Stimulated activated CD4-positive, alpha-beta T cell treated with anti-CD3 and anti-CD28 coated beads, Interleukin-1b, Interleukin-23, amount 100 ng/mL, for 24 hours (primary cell): Measurements from ENCODE around the gene ZNF326.
"Not testable (repeated sequence)": the region's sequence is repeated elsewhere in the genome, so short reads cannot be mapped to it uniquely, and the experiment has no call there.

Experiments used
- DNase-seq, 4 experiments: peaks; one replicate each; pipeline ENCODE4 v3.0.0-alpha.2; 2020; ENCODE audit warnings: low read depth in 4 of 4, low spot score in 1 of 4

The ZNF326 gene

DNA sequence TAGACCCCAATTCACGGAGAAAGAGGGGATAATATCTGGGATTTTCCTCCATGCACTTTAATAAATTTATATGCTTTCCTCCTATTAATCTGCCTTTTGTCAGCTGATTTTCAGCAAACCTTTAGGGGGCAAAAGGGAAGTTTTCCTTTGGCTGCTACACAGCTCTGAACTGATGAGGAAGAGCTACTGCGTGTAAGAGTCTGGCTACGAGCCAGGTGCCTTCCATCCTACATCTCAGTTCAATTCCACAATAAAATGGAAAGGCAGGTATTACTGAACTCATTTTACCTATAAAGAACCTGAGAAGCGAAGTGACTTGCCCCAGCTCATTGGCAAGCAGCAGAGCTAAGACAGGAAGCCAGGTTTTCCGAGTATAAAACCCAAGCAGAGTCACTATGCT lies 28.3 kb upstream of the ZNF326 start:
- no peak for DNase-seq

DNA sequence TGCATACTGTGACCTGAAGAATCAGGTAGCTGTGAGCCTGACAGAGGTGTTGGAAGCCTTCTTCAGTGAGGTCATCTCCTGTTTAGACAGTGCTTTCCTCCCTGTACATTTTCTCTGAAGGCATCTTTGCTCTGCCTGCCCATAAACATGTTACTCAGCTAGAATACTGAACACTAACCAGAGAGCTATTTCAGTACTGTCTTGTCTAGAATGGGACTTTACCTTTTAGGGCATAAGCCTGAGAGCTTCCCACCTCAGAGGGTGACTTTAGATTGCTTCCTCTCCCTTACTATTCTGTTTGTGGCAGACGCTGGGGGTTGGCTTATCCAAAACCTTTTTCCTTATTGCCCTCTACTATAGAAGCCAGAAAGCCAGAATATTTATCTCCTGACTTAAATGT lies 23.3 kb upstream of the ZNF326 start:
- DNase-seq: no peak

DNA sequence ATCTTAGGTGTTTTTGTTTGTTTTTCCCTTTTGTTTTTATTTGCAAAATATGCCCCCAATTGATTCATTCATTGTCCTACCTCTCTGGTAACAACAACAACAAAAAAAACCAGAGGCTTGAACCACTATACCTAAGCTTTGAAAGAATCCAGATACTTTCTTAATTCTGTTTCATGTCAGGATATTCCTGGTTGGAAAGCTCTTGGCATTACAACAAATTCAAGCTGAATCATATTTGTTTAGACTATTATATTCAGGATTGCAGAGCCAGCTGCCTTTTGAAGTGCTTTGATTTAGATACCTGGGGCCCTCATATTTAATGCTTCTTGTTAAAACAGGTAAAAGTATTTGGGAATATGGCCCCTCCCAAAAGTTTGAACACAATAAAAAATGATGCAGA lies 22.9 kb upstream of the ZNF326 start:
- no peak for DNase-seq

DNA sequence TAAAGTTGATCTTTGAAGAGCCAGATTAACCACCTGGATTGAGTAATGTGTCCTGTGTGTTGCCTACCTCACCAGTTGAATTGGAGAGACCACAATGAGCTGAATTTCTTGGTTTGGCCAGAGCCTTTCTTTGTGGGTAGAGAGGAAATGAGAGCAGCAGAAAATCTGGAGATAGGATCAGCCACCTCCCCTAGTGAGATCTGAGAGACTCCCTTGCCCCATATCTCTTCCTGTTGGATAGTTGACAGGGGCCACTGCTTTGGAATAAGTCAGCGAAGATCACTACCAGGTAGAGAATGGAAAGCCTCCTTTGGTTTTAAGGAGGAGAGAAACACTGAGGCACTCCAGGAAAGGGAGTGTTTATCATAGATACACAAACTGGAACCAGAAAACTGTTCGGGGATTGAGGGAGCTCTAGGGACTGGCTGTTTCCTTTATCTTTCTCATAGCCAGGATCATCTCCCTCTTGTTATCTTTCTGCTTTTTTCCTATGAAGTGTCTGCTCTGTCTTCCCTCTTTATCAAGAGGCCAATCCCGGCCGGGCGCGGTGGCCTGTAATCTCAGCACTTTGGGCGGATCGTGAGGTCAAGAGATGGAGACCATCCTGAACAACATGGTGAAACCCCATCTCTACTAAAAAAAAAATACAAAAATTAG lies 21.3 kb upstream of the ZNF326 start:
- no peak for DNase-seq

DNA sequence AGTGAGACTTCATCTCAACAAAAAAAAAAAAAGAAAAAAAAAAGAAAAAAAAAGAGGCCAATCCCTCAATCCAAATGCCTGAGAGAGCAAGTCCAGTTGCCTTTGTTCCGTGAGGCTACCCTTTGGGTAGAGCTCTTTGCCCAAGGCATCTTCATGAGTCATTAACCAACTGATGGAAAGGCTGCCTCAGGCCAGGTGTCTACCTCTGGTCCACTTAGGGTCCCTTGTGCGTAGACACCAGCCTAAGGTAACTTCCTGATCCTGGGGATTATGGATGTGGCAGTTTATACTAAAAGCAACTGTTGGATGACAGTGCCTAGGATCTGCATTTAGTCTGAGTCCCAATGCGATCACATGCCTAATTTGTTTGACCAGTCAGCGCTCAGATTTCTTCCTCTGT lies 20.7 kb upstream of the ZNF326 start:
- DNase-seq: no peak

DNA sequence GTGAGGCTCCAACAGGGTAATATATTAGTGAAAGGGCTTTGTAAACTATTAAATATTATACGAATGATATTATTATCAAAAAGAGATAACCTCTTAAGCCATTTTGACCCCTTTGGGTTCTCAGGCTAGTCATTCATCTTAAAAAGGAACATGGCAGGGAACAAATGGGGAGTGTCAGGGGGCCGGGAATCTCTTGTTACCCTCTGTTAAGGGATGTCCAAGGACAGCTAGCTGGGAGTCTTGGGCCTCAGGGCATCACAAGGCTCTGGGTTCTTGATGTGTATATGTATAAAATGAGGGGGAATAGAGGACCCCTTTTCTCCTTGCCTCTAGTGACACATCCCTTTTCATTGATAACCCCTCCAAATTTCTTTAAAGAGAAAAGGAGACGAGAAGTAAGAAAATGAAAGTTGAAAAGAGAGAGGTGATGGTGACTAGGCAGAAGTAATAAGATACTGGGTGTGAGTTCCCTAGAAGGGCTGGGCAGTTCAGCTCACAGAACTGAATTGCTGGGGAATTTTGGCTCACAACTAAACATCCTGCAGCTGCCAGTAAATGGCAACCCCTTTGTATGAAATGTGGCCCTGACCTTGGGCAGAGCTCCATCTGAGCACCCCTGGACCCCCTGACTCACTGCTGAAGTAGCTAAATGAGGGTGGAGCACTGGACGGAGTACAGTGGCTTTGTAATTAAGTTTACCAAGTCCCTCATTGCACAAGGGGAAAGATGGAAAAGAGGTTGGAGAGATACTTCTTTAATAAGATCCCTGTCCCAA lies 20.0 kb upstream of the ZNF326 start:
- no peak for DNase-seq

DNA sequence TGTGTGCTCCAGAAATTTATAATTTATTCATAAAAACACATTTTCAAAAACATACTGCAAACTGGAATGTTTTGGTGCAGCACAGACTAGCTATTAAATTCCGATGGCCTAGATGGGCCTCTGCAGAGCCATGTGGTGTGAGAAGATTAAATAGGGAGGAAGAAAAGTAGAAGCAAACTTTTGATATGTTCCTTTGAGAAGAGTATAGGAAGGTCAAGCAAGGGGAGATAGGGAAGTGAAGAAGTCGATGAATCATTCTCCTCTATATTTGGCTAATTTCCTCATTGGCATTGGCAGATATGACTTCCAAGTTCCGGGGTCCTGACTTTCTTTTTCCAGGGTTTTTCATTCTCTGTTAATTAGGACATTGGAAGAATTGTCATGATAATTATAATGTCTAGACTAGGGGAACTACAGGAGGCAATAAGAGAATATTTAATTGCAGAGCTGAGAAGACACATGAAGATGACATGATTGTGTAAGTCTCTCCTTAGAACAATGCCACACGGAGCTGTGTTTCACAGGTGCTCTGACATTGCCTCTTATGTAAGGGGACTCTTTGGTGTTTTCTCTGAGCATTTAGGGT lies 19.3 kb upstream of the ZNF326 start:
- DNase-seq: no peak

DNA sequence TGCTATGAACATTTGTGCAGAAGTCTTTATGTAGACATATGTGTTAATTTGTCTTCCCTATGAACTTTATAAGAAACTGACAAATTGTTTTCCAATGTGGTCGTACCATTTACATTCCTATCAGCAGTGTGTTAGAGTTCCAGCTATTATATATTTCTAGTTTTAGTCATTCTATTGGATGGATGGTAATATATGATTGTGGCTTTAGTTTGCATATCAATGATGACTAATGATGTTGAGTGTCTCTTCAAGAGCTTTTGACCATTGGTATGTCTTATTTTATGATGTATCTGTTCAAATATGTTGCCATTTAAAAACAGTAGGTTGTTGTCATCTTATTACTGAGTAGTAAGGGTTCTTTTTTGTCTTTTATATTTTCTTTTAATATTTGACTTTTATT lies 16.2 kb upstream of the ZNF326 start:
- DNase-seq: no peak

DNA sequence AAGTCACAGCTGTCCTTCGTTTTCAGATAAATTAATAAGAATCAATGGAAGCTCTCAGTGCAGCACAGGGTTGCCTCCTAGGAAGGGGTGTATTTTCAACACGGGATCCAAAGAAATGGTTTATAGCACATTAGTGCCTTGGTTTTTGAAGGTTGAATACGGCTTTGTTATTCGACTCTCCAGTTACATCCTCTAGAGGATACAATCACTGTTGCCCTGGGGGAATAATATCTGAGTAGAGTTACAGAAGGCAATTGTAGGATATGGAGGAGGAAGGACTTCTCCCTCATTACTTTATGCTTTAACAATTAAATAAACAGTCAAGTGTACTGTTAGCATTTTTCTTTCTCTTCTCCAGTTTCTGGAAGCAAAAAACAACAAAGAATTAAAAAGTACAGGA lies 14.3 kb upstream of the ZNF326 start:
- no peak for DNase-seq

DNA sequence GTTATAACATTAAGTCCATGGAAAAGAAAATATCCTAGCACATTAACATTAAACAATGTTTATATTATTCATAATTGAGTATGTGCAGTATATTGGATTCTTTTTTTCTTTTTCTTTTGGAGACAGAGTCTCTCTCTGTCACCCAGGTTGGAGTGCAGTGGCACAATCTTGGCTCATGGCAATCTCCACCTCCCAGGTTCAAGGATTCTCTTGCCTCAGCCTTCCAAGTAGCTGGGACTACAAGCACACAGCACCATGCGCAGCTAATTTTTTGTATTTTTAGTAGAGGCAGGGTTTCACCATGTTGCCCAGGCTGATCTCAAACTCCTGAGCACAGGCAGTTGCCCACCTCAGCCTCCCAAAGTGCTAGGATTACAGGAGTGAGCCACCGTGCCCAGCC lies 12.1 kb upstream of the ZNF326 start:
- DNase-seq: not testable (repeated sequence)

DNA sequence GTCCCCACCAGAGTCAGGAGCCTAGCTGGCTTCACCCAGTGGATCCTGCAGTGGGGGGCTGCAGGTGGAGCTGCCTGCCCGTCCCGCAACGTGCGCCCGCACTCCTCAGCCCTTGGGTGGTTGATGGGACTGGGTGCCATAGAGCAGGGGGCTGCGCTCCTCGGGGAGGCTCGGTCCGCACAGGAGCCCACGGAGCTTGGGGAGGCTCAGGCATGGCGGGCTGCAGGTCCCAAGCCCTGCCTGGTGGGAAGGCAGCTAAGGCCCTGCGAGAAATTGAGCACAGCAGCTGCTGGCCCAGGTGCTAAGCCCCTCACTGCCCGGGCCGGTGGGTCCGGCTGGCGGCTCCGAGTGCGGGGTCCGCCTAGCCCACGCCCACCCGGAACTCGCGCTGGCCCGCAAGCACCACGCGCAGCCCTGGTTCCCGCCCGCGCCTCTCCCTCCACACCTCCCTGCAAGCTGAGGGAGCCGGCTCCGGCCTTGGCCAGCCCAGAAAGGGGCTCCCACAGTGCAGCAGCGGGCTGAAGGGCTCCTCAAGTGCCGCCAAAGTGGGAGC lies 10.3 kb upstream of the ZNF326 start:
- DNase-seq: not testable (repeated sequence)

DNA sequence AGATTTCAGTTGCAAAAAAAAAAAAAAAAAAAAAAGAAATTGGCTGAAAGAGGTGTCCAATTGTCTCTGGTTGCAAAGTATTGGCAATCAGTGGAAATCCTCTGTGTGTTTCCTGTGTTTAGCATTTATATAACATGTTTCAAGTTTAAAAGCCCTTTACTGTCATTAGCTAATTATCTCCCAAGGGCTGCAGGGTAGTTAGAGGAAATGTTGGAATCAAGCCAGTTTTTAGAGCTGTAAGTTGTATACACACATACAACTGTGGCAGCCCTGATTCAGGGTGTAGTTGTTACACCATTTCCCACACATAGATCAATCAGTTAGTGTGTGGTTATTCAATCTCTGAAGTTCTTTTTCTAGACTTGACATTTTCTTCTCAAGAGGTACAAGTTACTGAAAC lies 8.9 kb upstream of the ZNF326 start:
- no peak for DNase-seq

DNA sequence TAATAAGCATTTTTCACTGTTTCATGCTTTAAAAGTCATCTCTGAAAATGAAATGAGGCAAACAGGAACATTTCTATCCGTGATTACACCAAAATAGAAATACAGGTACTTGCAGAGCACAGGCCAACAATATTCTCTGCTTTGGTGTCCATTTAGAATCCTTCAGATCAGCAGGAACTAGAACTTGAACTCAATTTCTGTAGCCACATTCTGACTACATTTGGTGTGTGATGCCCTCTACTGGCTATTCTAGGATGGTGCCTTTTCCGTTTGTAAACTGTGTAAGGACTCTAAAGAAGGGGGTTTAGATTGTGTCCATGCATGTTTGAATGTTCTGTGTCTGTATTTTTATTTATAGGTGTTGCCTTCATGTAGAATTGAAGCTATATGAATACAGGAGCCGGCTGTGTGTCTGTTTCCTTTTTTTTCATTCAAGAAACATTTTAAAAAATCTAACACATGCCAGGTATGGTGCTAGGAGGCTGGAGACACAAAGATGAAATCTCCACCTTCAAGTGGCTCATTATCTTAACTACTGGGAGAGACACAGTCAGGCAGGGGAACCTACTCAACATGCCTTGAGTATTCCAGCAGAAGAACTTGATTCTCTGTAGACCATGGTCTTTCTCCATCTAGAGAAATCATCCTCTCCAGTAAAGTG lies 7.6 kb upstream of the ZNF326 start:
- peak in 1 of 4 experiments; percentile 24 for DNase-seq

DNA sequence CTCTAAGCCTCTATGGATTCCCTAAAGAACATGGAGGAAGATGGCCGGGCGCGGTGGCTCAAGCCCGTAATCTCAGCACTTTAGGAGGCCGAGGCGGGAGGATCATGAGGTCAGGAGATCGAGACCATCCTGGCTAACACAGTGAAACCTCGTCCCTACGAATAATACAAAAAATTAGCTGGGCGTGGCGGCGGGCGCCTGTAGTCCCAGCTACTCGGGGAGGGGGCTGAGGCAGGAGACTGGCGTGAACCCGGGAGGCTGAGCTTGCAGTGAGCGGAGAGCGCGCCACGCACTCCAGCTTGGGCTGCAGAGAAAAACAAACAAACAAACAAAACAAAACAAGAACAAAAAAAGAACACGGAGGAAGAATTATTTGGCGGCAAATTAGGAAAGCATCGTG lies 5.8 kb upstream of the ZNF326 start:
- no peak for DNase-seq

DNA sequence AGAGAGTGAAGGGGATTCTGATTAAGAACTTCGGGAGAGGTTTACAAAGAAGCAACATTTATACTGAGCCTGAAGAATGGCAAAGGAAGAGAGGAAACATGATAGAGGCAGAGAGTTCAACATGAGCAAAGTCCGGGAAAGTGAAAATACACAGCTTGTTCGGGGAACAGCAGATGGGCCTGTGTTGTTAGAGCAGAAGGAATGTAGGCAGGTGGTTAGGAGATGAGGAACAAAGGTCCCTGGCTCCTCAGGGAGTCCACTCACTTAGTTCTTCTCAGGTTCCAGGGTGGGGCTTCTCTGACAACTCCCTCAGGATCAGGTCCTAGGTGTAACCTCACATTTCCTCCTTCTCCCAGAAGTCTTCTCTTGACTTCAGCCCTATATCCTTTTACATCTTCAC lies 5.1 kb upstream of the ZNF326 start:
- DNase-seq: no peak

DNA sequence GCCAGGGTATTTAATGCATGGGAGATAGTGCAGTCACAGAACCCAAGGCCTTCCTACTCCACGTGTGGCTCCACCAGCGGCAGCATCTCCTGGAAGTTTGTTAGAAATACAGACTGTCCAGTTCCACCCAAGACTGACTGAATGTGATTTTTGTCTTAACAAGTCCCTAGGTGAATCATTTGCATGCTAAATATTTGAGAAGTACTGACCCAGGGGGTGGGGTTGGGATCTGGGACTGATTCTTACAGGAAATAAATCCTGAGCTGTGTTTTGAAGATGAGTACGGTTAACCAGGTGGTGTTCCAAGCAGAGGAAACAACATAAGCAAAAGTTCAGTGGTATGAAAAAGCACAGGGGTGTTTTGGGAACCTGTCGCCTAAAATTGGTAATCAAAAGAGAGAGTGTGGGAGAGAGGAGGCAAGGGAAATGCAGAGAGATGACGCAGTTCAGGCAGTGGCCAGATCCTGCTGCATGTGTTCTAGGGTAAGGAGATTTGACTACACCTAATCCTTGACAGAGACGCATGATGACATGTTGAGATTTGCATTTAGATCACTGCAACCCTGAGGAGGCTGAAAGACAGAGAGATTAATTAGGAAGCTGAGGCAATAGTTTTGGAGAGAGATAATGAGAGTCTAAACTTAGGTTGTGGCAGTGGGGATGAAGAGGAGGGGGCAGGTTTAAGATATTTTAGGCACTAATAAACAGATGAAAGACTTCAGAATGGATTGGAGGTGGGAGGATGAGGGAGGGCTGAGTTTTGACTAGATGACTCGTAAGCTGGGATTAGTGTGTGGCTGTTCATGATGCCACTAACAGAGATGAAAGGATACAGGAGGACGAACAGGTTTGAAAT lies 3.7 kb upstream of the ZNF326 start:
- no peak for DNase-seq

DNA sequence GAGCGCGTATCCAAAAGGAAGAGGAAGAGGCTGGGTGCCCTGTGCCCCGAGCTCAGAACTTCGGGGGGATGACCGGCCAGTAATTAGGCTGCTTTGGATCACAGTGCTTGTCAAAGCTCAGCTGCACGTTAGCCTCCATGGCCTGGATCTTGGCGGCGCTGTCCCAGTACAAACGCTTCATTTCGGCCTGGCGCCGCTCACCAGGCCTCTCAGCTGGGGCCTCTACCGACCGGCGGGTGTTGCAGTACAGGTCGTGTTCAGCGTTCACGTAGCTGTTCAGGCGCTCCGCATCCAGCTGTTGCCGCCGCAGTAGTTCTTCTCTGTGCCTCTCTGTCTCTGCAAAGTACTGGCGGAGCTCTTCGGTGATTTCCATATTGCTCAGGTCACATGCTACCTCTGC lies 1.4 kb upstream of the ZNF326 start:
- no peak for DNase-seq

DNA sequence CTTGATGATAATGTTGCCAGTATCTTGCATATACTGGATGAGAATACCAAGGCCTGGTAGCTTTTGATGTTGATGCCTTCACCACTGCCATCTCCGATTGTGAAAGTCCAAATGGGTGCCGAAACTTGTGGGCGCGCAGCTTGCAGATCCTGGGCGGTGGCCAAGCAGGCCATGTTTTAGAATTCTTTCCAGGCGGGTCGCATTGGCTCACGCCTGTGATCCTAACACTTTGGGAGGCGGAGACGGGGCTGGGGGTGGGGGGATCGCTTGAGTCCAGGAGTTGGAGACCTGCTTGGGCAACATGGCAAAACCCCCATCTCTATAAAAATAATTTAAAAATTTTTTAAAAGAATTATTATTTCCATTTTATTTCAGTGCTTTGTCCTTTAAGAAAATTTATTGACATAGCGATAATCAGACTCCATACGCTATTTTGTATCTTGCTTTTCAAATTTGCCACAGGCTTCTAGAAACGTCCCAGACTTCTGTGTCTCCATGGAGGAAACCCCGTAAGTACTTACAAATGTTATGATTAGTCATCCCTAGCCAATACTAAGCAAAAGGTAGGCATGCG lies 592 bp upstream of the ZNF326 start:
- DNase-seq: no peak

DNA sequence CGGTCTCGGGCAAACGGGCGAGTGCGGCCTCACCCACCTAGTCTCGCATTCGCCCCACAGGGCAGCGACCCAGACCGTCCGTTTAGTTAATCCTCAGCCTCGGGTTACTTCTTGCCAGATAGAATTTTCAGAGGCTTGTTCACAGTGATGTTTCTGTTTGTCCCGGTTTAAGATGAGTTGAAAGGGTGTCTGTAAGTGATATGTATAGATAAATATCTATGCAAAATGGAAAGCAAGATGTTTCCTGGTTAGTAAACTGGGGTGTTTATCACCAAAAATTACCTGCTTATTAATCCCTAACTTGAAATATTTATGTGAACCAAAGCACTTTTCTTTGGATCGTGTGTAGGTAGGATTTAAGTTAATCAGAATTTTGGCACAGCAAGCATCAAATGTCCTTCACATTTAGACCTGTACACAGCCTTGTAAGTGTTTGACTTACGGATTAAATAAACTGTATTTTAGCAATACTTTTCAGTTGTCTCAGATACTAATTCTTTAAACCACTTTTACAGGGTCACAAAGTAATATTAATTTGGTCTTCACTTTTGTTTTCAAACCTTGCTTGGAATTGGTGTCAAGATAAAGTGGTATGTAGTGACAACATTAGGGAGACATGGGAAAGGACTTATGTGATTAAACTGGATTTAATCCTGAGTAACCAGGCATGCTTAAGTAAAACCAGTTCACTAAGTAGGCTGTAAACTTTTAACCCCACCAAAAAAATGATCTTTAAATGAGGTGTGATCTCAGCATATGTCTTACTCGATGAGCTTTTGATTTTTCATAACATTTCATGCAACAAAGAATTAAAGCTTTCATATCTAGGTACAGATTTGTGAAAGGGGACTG lies 914 bp downstream of the ZNF326 start:
- no peak for DNase-seq
